Measurements from ENCODE around the gene TMEM52.

DNA sequence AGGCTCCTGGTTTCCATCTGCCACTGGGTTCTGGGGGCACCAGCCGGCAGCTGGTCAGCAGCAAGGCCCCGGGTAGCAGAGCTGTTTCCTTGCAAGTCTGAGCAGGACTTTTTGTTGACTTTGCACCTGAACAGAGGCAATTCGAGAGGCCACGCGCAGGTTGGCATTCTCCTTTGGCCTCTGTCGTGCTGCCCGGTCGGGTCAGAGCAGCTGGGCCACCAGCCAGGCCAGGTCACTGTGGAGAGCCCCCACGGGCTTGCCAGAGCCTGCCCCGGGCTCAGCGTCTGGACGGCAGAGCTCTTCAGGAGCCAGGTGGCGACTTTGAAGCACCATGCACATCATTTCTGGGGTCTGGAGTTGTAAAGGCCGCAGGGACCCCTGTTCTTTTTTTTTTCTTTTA lies 28.4 kb upstream of the TMEM52 start:
- TF ChIP-seq, protein P1, sequence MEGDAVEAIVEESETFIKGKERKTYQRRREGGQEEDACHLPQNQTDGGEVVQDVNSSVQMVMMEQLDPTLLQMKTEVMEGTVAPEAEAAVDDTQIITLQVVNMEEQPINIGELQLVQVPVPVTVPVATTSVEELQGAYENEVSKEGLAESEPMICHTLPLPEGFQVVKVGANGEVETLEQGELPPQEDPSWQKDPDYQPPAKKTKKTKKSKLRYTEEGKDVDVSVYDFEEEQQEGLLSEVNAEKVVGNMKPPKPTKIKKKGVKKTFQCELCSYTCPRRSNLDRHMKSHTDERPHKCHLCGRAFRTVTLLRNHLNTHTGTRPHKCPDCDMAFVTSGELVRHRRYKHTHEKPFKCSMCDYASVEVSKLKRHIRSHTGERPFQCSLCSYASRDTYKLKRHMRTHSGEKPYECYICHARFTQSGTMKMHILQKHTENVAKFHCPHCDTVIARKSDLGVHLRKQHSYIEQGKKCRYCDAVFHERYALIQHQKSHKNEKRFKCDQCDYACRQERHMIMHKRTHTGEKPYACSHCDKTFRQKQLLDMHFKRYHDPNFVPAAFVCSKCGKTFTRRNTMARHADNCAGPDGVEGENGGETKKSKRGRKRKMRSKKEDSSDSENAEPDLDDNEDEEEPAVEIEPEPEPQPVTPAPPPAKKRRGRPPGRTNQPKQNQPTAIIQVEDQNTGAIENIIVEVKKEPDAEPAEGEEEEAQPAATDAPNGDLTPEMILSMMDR (IDR thresholded peaks at IDR 0.05) = no peak
- TF ChIP-seq POLR2A (IDR thresholded peaks at IDR 0.05) (no peak), POLR2AphosphoS5 (IDR thresholded peaks at IDR 0.05) (no peak)
